Spleen (tissue), 11 donors: ENCODE data around the gene PLXNA2. TPM values are rescaled to one million over a fixed set of nuclear protein-coding genes. Genes with fewer than 3 reads are reported as not detected.

Source experiments
- DNase-seq: peaks from one replicate; pipeline ENCODE4 v3.0.0-alpha.2; 2020
- H3K27ac ChIP-seq, 8 donors: fragments of 200-600 bp; sonication (generic) in 7 of 8; 1 replicate in 4 of 8; 2 replicates in 4 of 8; pipeline versions ENCODE4 v1.5.0 to v1.8.0; 2016 to 2021; ENCODE audit warnings: inconsistent platforms in 4 of 8, mild to moderate bottlenecking in 4 of 8, moderate library complexity in 1 of 8
- H3K27me3 ChIP-seq, 7 donors: fragments of 200-600 bp; sonication (generic) in 6 of 7; replicated peaks in 1 of 7; 1 replicate in 4 of 7; 2 replicates in 3 of 7; pipeline versions ENCODE4 v1.5.0 to v1.8.0; 2016 to 2021; ENCODE audit warnings: inconsistent platforms in 3 of 7, mild to moderate bottlenecking in 1 of 7
- H3K36me3 ChIP-seq, 6 donors: fragments of 200-600 bp; sonication (generic) in 5 of 6; 1 replicate in 4 of 6; 2 replicates in 2 of 6; pipeline versions ENCODE4 v1.5.0 to v1.8.0; 2016 to 2021; ENCODE audit warnings: inconsistent platforms in 2 of 6
- H3K4me1 ChIP-seq, 6 donors: fragments of 200-600 bp; sonication (generic) in 5 of 6; 1 replicate in 3 of 6; 2 replicates in 3 of 6; pipeline versions ENCODE4 v1.5.0 to v1.8.0; 2016 to 2021; ENCODE audit warnings: inconsistent platforms in 3 of 6
- H3K4me3 ChIP-seq, 8 donors: fragments of 200-600 bp; sonication (generic) in 7 of 8; 1 replicate in 4 of 8; 2 replicates in 4 of 8; pipeline versions ENCODE4 v1.5.0 to v1.8.0; 2016 to 2021; ENCODE audit warnings: inconsistent platforms in 4 of 8, mild to moderate bottlenecking in 4 of 8, moderate library complexity in 2 of 8
- H3K9me3 ChIP-seq, 8 donors: fragments of 200-600 bp; sonication (generic) in 7 of 8; 1 replicate in 4 of 8; 2 replicates in 4 of 8; pipeline versions ENCODE4 v1.5.0 to v1.8.0; 2016 to 2021; ENCODE audit warnings: inconsistent platforms in 4 of 8
- CTCF ChIP-seq, 11 experiments: fragments of 200-600 bp in 7 of 11; fragments of 450-650 bp in 4 of 11; sonication (generic) in 4 of 11; IDR thresholded peaks in 8 of 11; conservative IDR thresholded peaks in 3 of 11; 1 replicate in 7 of 11; 2 replicates in 4 of 11; pipeline versions ENCODE4 v1.4.0 to v1.8.0; 2016 to 2021; ENCODE audit warnings: antibody characterized with exemption in 11 of 11, inconsistent platforms in 4 of 11, mild to moderate bottlenecking in 1 of 11
- POLR2A ChIP-seq, 3 donors: fragments of 450-650 bp; IDR thresholded peaks; one replicate each; pipeline ENCODE4 v1.5.1; 2017; ENCODE audit warnings: antibody characterized with exemption in 3 of 3, mild to moderate bottlenecking in 1 of 3
- POLR2AphosphoS5 ChIP-seq, 3 donors: sonication (generic); formaldehyde crosslinking; IDR thresholded peaks; one replicate each; pipeline ENCODE4 v1.5.1; 2017; ENCODE audit warnings: antibody characterized with exemption in 3 of 3
- WGBS, 5 donors: extraction: QIAGEN DNeasy Blood & Tissue Kit in 3 of 5; methylation state at CpG; one replicate each; pipeline versions ENCODE4 v1.1.5 to v1.1.7; 2013 to 2018; 5-methylcytosine and 5-hydroxymethylcytosine counted together
- intact Hi-C: fragments of 100-400 bp; cut with DNase I; formaldehyde crosslinking; loops from one replicate; pipeline ENCODE4 v1.15.0; 2023; ENCODE audit warnings: low total_unique reads
- polyA plus RNA-seq, 3 donors: library from polyadenylated mRNA; stranded (reverse); fragments of 200-250 nt; gene quantifications; one replicate each; pipeline ENCODE4 v1.2.1, GENCODE V29; 2013
- total RNA-seq, 7 donors: library from RNA; depleted of rRNA in 3 of 7; stranded (reverse); fragments of >200 nt in 3 of 7; fragmentation: NEBNext Ultra II Directional in 4 of 7; extraction: Animal tissue kit (Norgen Biotek cat#: 25700) in 4 of 7; gene quantifications; one replicate each; pipeline versions ENCODE4 v1.1.0 to v1.2.1, GENCODE V29; 2016 to 2021
- donor health status: healthy with polysubstance abuse.
- donor health status: DM: no; HTN: no; CAD: no; lungs with moderate emphysema.
- donor health status: DM: no; HTN: no; CAD: no.
- donor health status: Bipolar disorder and iron deficiency.
- donor health status: healthy.
- donor health status: DM: no; HTN: no; CAD: no.
- donor health status: DM: yes; HTN: yes; CAD: no.

Gene PLXNA2
- total and polyA plus RNA-seq, 10 donors: 0.93 to 16.9 (median 7.0) TPM

- Histone ChIP-seq H3K27ac (no peak overlapping the region), H3K4me3 (no peak overlapping the region), H3K4me1 (no peaks in the 10 kb centered on the region), H3K27me3 (no peaks in the 10 kb centered on the region), H3K36me3 (no peaks in the 10 kb centered on the region), H3K9me3 (no peaks in the 10 kb centered on the region)
- TF ChIP-seq POLR2AphosphoS5 (IDR thresholded peaks at IDR 0.05): no peak
- no peak for TF ChIP-seq POLR2A (IDR thresholded peaks at IDR 0.05)
- no peak for TF ChIP-seq CTCF (IDR thresholded peaks at IDR 0.05 in 8 of 11, conservative IDR thresholded peaks at IDR 0.05 in 3 of 11)
- WGBS, 5 donors: 59 to 85% (median 64%) methylated on average over 3 of the region's 3 CpGs
- no peak for DNase-seq
- intact Hi-C loops: no loop called here
Measured at GRCh38 chr1:208139434-208140045, 104.6 kb downstream of the PLXNA2 start.

- Histone ChIP-seq H3K9me3 (no peaks in the 10 kb centered on the region), H3K4me1 (peaks cover 0 to 6% (median under 1%) of the 10 kb centered on the region in 6 donors), H3K27me3 (no peaks in the 10 kb centered on the region), H3K36me3 (no peaks in the 10 kb centered on the region), H3K27ac (no peak overlapping the region), H3K4me3 (no peak overlapping the region)
- 80 to 94% (median 92%) methylated on average over 4 of the region's 4 CpGs for WGBS, 5 donors
- intact Hi-C loops: no loop called here
- TF ChIP-seq POLR2A (IDR thresholded peaks at IDR 0.05) (no peak), POLR2AphosphoS5 (IDR thresholded peaks at IDR 0.05) (no peak), CTCF (IDR thresholded peaks at IDR 0.05 in 8 of 11, conservative IDR thresholded peaks at IDR 0.05 in 3 of 11) (no peak)
- no peak for DNase-seq
Measured at GRCh38 chr1:208137193-208137592, 107.0 kb downstream of the PLXNA2 start.

- no peak for DNase-seq
- intact Hi-C loops: no loop called here
- peaks cover 0 to 11% (median 3%) of the 10 kb centered on the region in 6 donors for H3K4me1 ChIP-seq
Measured at GRCh38 chr1:208136459-208137182, 107.6 kb downstream of the PLXNA2 start.

More at GRCh38 chr1:208136459-208137182, 107.6 kb downstream of the PLXNA2 start:
- Histone ChIP-seq H3K9me3 (no peaks in the 10 kb centered on the region), H3K4me3 (no peak overlapping the region), H3K27ac (no peak overlapping the region), H3K27me3 (peaks cover 0 to 6% (median 0%) of the 10 kb centered on the region in 7 donors), H3K36me3 (no peaks in the 10 kb centered on the region)
- TF ChIP-seq CTCF (IDR thresholded peaks at IDR 0.05 in 8 of 11, conservative IDR thresholded peaks at IDR 0.05 in 3 of 11): no peak
- no peak for TF ChIP-seq POLR2A (IDR thresholded peaks at IDR 0.05)
- TF ChIP-seq POLR2AphosphoS5 (IDR thresholded peaks at IDR 0.05): no peak
- 82 to 98% (median 94%) methylated on average over 5 of the region's 5 CpGs for WGBS, 5 donors
